AG04449 (cell line): Measurements from ENCODE around the gene HCRT.
"Not testable (repeated sequence)": the region's sequence is repeated elsewhere in the genome, so short reads cannot be mapped to it uniquely, and the experiment has no call there.

ENCODE experiments used
- CTCF ChIA-PET: fragments of 350-600 bp; formaldehyde crosslinking; extraction: SDS; loops from one replicate; lab custom pipeline; 2021; ENCODE audit warnings: antibody characterized with exemption; lab: Yijun Ruan, JAX
- POLR2A ChIA-PET: fragments of 400-600, 350-600 bp; formaldehyde crosslinking; extraction: SDS; loops from one replicate; lab custom pipeline; 2020; ENCODE audit warnings: antibody characterized with exemption, inconsistent platforms; lab: Yijun Ruan, JAX
- DNase-seq: peaks from one replicate; pipeline ENCODE4 v3.0.0-alpha.2; 2010; ENCODE audit warnings: low read depth, low spot score
- H3K4me3 ChIP-seq: 2 replicates; pipeline ENCODE4 v1.5.1; 2011; ENCODE audit warnings: low read depth, mild to moderate bottlenecking, control low read depth, low read length
- CTCF ChIP-seq: IDR thresholded peaks from one replicate; pipeline ENCODE4 v1.5.1; 2011; ENCODE audit warnings: mild to moderate bottlenecking, moderate library complexity, low read length, control low read depth, inconsistent platforms; ENCODE audit not compliant: insufficient read depth; ENCODE audit errors: missing control alignments

HCRT gene

DNA sequence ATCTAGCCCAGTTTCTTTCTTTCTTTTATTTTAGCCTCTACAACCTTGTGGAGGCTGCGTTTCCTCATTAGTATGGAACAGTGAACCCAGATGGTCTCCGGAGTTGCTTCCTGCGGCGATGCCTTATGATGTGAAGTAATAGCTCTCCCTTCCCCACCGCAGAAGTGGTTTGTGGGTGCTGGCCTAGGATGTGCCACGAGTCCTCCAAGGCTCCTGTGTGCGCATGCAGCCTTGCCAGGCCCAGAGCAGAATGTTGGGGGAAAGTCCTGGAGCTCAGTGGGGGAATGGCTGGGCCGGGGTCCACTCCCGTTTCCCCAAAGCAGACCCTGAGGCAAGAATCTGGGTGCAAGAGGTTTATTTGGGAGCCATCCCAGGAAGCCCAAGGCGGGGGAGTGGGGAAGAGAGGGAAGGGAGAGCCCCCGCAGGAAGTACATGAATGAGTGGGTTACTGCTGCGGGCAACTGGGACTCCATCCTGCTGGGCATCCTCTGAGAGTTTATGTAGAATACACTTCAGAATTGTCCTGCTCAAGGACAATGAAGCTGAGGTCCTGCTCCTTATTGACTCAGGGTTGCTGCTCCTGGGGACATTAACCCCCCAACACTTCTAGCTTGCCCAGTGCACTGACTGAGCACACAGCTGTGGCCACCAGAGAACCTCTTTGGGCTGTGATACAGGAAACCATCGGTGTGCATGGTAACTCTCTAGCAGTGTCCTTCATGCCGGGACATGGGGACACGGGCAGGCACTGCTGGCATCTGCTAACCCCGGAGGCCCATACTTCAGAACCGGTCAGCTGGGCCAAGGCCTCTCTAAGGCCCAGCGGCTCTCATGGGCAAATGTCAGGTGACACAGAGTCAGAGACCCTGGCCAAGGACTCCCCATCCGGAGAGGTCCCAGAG lies 3.7 kb upstream of the HCRT start:
- ChIA-PET CTCF (interaction anchor here (1.0 kb wide), 2 partner anchors 70 to 226 kb away, joined by 3 to 4 read pairs; no protein-coding TSS in a partner anchor), POLR2A (no interaction called here)
- no peak for DNase-seq
- no peak for TF ChIP-seq CTCF
- no peak overlapping the region for H3K4me3 ChIP-seq

GRCh38 chr17:42187833-42188232 lies 2.6 kb upstream of the HCRT start:
- H3K4me3 ChIP-seq: no peak overlapping the region
- ChIA-PET POLR2A (no interaction called here), CTCF (interaction anchor here (0.6 to 1.4 kb wide), 6 partner anchors 9 to 166 kb away, joined by 3 read pairs; no protein-coding TSS in a partner anchor)
- TF ChIP-seq CTCF: no peak
- DNase-seq: no peak

GRCh38 chr17:42186191-42186590 lies 939 bp upstream of the HCRT start:
- CTCF ChIA-PET: interaction anchor here (1.4 to 4.3 kb wide), 4 partner anchors 9 to 341 kb away, joined by 3 to 44 read pairs (median 6); partner anchors contain the start of gene GHDC
- H3K4me3 ChIP-seq, DNase-seq, POLR2A ChIA-PET: not testable (repeated sequence)

DNA sequence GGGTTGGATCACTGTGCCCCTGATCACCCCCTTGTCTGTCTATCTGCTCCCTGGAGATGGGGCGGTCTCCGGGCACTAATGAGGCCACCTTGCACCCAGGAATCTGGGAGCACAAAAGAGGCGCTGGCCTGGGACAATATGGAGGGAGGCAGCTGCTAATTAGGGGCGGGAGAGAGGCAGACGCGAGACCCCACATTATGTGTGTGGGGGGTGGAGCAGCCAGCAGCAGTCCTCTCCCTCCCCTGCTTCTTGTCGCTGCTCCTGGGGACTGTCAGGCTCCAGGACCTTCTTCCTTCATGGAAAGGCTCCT lies 324 bp upstream of the HCRT start:
- ChIA-PET CTCF (interaction anchor here (0.9 to 4.3 kb wide), 6 partner anchors 9 to 342 kb away, joined by 3 to 44 read pairs (median 4); partner anchors contain the start of genes GHDC and NKIRAS2), POLR2A (no interaction called here)
- DNase-seq: no peak
- no peak for TF ChIP-seq CTCF
- H3K4me3 ChIP-seq: no peak overlapping the region

GRCh38 chr17:42183741-42184711 lies 1.2 kb downstream of the HCRT start:
- TF ChIP-seq CTCF: peak; percentile 82
- DNase-seq: no peak
- peak overlapping the region; percentile 63 for H3K4me3 ChIP-seq
- CTCF ChIA-PET: interaction anchor here (0.6 to 4.3 kb wide), 19 partner anchors 11 to 352 kb away, joined by 3 to 44 read pairs (median 4); partner anchors contain the start of genes GHDC and NAGLU
- POLR2A ChIA-PET: no interaction called here

DNA sequence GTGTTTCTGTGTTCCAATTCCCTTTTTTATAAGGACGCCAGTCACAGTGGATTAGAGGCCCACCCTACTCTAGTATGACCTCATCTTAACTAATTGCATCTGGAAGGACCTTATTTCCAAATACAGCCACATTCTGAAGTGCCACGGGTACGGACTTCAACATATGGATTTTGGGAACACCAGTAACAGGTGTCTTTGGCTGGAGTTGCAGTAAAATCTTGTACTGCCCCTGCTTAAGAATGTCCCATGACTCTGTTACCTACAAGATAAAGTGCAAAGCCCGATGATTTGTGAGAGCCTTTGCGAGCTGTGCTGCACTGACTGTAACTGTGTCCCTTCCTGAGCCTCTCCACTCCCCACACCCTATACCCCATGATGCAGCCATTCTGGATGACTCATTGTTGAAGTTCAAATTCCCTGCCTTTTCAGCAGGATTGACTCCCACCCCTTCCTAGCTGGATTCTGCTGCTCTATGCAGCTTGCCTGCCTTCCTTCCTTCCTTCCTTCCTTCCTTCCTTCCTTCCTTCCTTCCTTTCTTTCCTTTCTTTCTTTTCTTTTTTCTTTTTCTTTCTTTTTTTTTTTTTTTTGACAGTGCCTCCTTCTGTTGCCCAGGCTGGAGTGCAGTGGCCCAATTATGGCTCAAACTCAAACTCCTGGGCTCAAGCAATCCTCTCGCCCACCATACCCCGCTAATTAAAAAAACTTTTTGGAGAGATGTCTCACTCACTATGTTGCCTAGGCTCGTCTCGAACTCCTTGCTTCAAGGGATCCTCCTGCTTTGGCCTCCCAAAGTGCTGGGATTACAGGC lies 2.1 kb downstream of the HCRT start:
- DNase-seq: no peak
- POLR2A ChIA-PET: no interaction called here
- TF ChIP-seq CTCF: no peak
- CTCF ChIA-PET: interaction anchor here (0.7 to 4.3 kb wide), 10 partner anchors 10 to 344 kb away, joined by 3 to 44 read pairs (median 4); partner anchors contain the start of gene GHDC
- peak overlapping the region; percentile 63 for H3K4me3 ChIP-seq
